C1 segment of cervical spinal cord (tissue), 14 donors: Measurements from ENCODE around the gene TOX3.

Experiments
- DNase-seq, 14 donors: peaks; one replicate each; lab custom pipeline; 2025; lab: John Stamatoyannopoulos, UW

Gene TOX3

GRCh38 chr16:52563767-52564611 is 17.0 kb upstream of the TOX3 start:
- no peak for DNase-seq

GRCh38 chr16:52562770-52563169 is 15.8 kb upstream of the TOX3 start:
- no peak for DNase-seq

- no peak for DNase-seq
Observed at GRCh38 chr16:52561910-52562741, 15.2 kb upstream of the TOX3 start.

GRCh38 chr16:52558448-52558847 is 11.5 kb upstream of the TOX3 start:
- no peak for DNase-seq

- no peak for DNase-seq
Observed at GRCh38 chr16:52557236-52557635, 10.3 kb upstream of the TOX3 start.

- no peak for DNase-seq
Observed at GRCh38 chr16:52556083-52556482, 9.1 kb upstream of the TOX3 start.

GRCh38 chr16:52555572-52555971 is 8.6 kb upstream of the TOX3 start:
- no peak for DNase-seq

GRCh38 chr16:52554334-52554733 is 7.4 kb upstream of the TOX3 start:
- no peak for DNase-seq

- DNase-seq: no peak
Observed at GRCh38 chr16:52553322-52553721, 6.4 kb upstream of the TOX3 start.

GRCh38 chr16:52552643-52553042 is 5.7 kb upstream of the TOX3 start:
- DNase-seq: no peak

- DNase-seq: no peak
Observed at GRCh38 chr16:52549011-52549692, 2.2 kb upstream of the TOX3 start.

GRCh38 chr16:52548261-52549010 is 1.5 kb upstream of the TOX3 start:
- peak in 1 of 14 donors; percentile 9 for DNase-seq

- no peak for DNase-seq
Observed at GRCh38 chr16:52547834-52548215, 882 bp upstream of the TOX3 start.

GRCh38 chr16:52546291-52547003 is 496 bp downstream of the TOX3 start:
- no peak for DNase-seq

- peak in 1 of 14 donors; percentile 62 for DNase-seq
Observed at GRCh38 chr16:52545898-52546266, 1.1 kb downstream of the TOX3 start.

GRCh38 chr16:52545222-52545897 is 1.6 kb downstream of the TOX3 start:
- peak in 1 of 14 donors; percentile 62 for DNase-seq

GRCh38 chr16:52544703-52545102 is 2.2 kb downstream of the TOX3 start:
- DNase-seq: no peak

- DNase-seq: no peak
Observed at GRCh38 chr16:52543654-52544053, 3.3 kb downstream of the TOX3 start.

GRCh38 chr16:52540910-52541309 is 6.0 kb downstream of the TOX3 start:
- DNase-seq: no peak

GRCh38 chr16:52539191-52539590 is 7.8 kb downstream of the TOX3 start:
- DNase-seq: no peak
